ENCODE results near the gene CC2D1B. TPM values are rescaled to one million over a fixed set of nuclear protein-coding genes. Genes with fewer than 3 reads are reported as not detected.

CC2D1B gene
- total and polyA plus RNA-seq, 7 experiments from 2014 or later: 5.2 to 91.2 (median 55.4) TPM

DNA sequence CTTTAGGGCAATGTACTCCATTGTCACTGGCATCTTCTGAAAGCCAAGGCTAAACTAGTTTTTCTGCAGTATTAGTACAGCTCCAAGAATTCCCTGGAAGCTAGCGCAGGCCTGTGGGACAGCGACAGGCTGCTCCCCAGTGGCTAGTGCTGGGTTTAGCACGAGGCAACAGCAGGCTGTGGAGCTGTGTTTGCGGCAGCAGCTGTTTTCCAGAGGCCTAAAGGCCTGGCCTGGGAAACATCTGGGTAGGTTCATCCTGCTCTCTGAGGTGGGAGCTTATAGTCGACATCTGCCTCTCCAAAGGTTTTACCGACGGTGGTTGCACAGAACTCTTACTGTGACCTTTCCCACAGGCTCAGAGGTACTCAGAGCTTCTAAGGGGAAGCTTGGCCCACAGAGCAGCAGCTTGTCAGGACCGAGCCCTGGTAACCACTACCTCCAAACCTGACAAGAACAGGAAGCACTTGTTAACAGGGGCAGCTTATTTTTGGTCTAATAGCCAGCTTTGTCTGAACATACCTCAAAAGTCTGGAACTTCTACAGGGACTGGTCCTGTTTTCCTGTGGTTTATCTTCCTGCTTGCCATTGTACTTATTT lies 17.2 kb downstream of the CC2D1B start:
- Mint-ChIP-seq H3K27ac (peak overlapping the region in 8 of 9 donors; percentile 50 to 92 (median 72)), H3K4me1 (peaks cover 0 to 14% (median 9%) of the 10 kb centered on the region in 7 donors), H3K36me3 (peaks cover 6 to 18% (median 9%) of the 10 kb centered on the region in 5 donors), H3K27me3 (no peaks in the 10 kb centered on the region), H3K9me3 (no peaks in the 10 kb centered on the region), H3K4me3 (no peak overlapping the region)
- Histone ChIP-seq H3K27ac (ENCODE audit: low read depth, low read length) (peak overlapping the region; percentile 43), H3K27me3 (ENCODE audit: control insufficient read depth in 2 of 2, insufficient read depth in 2 of 2, low read length in 2 of 2) (no peaks in the 10 kb centered on the region), H3K4me1 (ENCODE audit: control insufficient read depth in 2 of 2, insufficient read depth in 2 of 2, low read length in 2 of 2) (no peaks in the 10 kb centered on the region), H3K4me3 (ENCODE audit: low read length) (no peak overlapping the region), H3K36me3 (ENCODE audit: control insufficient read depth in 2 of 3, insufficient read depth in 3 of 3, low read length in 3 of 3) (peaks cover 0 to 14% (median 4%) of the 10 kb centered on the region in 3 experiments), H3K9me3 (ENCODE audit: control insufficient read depth in 2 of 3, low read length in 3 of 3) (no peaks in the 10 kb centered on the region)
- DNase-seq (no peak), ATAC-seq (no peak)
- intact Hi-C loops (cut with micrococcal nuclease): no loop called here
- ChIA-PET POLR2A (interaction anchor here (1.0 to 1.3 kb wide), 2 partner anchors 16 to 76 kb away, joined by 3 to 7 read pairs; no protein-coding TSS in a partner anchor), CTCF (interaction anchor here (1.0 to 1.5 kb wide), 3 partner anchors 16 to 19 kb away, joined by 3 to 6 read pairs (median 3); partner anchors contain the start of gene CC2D1B)

DNA sequence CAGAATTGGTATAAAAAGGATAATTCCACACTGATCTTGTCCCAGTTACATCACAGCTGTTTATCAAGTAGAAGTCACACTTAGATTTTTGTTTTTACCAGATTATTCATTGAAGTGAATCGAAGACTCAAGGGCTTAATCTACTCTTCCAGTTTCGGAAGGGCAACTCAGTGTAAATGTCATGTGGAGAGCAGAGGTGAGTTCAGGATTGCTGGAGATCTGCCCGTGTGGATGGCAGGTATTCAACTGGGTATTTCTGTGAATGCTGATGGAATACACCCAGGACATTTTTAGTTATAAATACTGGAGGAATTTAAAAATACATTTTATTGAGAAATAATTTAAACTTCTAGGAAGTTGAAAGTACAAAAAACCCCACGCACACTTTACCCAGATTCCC lies 19.4 kb downstream of the CC2D1B start:
- Histone ChIP-seq H3K36me3 (ENCODE audit: control insufficient read depth in 2 of 3, insufficient read depth in 3 of 3, low read length in 3 of 3) (peaks cover 0 to 4% (median 0%) of the 10 kb centered on the region in 3 experiments), H3K4me3 (ENCODE audit: low read length) (no peak overlapping the region), H3K27me3 (ENCODE audit: control insufficient read depth in 2 of 2, insufficient read depth in 2 of 2, low read length in 2 of 2) (no peaks in the 10 kb centered on the region), H3K4me1 (ENCODE audit: control insufficient read depth in 2 of 2, insufficient read depth in 2 of 2, low read length in 2 of 2) (no peaks in the 10 kb centered on the region), H3K9me3 (ENCODE audit: control insufficient read depth in 2 of 3, low read length in 3 of 3) (no peaks in the 10 kb centered on the region), H3K27ac (ENCODE audit: low read depth, low read length) (no peak overlapping the region)
- no peaks in the 10 kb centered on the region for H3K27me3 Mint-ChIP-seq
- H3K36me3 Mint-ChIP-seq: peaks cover 0 to 6% (median 3%) of the 10 kb centered on the region in 5 donors
- DNase-seq: no peak
- peaks cover 0 to 14% (median 9%) of the 10 kb centered on the region in 7 donors for H3K4me1 Mint-ChIP-seq
- intact Hi-C loops (cut with micrococcal nuclease): no loop called here
- no peak overlapping the region for H3K4me3 Mint-ChIP-seq
- H3K9me3 Mint-ChIP-seq: no peaks in the 10 kb centered on the region
- H3K27ac Mint-ChIP-seq: peak overlapping the region in 5 of 9 donors; percentile 3 to 83 (median 43)
- ATAC-seq: no peak
- ChIA-PET CTCF (no interaction called here), POLR2A (interaction anchor here (1.1 kb wide), 1 partner anchor 328 kb away, joined by 3 read pairs; no protein-coding TSS in a partner anchor)

DNA sequence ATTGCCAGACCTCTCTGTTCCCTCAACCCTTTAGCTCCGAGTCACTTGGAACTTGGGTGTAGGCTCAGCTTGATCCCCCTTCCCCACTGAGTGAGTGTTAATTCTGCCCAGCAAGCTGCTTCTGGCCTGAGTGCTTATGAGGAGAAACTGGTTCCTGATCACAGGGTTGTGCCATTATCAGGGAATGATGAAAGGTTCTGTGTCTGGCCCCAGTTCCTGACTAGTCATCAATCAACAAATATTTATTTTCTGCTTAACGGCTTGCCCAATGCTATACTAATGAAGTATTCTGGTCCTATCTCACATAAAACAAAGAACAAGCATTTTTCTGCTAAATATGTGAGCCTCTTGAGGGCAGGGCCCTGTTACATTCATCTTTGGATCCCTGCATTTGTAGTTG lies 20.8 kb downstream of the CC2D1B start:
- no peaks in the 10 kb centered on the region for H3K9me3 ChIP-seq (ENCODE audit: control insufficient read depth in 2 of 3, low read length in 3 of 3)
- no peaks in the 10 kb centered on the region for H3K27me3 ChIP-seq (ENCODE audit: control insufficient read depth in 2 of 2, insufficient read depth in 2 of 2, low read length in 2 of 2)
- H3K36me3 ChIP-seq (ENCODE audit: control insufficient read depth in 2 of 3, insufficient read depth in 3 of 3, low read length in 3 of 3): no peaks in the 10 kb centered on the region
- no peak for ATAC-seq
- Mint-ChIP-seq H3K36me3 (peaks cover 0 to 6% (median 3%) of the 10 kb centered on the region in 5 donors), H3K9me3 (no peaks in the 10 kb centered on the region), H3K27ac (peak overlapping the region in 4 of 9 donors; percentile 23 to 51 (median 47)), H3K4me1 (peaks cover 0 to 14% (median 9%) of the 10 kb centered on the region in 7 donors), H3K27me3 (no peaks in the 10 kb centered on the region), H3K4me3 (no peak overlapping the region)
- ChIA-PET POLR2A (interaction anchor here (0.8 kb wide), 1 partner anchor 21 kb away, joined by 5 read pairs; the partner anchor contains the start of gene CC2D1B), CTCF (interaction anchor here (0.6 to 0.7 kb wide), 2 partner anchors 11 to 359 kb away, joined by 4 read pairs; no protein-coding TSS in a partner anchor)
- no peak for DNase-seq
- no peak overlapping the region for H3K4me3 ChIP-seq (ENCODE audit: low read length)
- H3K4me1 ChIP-seq (ENCODE audit: control insufficient read depth in 2 of 2, insufficient read depth in 2 of 2, low read length in 2 of 2): no peaks in the 10 kb centered on the region
- intact Hi-C loops (cut with micrococcal nuclease): no loop called here
- no peak overlapping the region for H3K27ac ChIP-seq (ENCODE audit: low read depth, low read length)

DNA sequence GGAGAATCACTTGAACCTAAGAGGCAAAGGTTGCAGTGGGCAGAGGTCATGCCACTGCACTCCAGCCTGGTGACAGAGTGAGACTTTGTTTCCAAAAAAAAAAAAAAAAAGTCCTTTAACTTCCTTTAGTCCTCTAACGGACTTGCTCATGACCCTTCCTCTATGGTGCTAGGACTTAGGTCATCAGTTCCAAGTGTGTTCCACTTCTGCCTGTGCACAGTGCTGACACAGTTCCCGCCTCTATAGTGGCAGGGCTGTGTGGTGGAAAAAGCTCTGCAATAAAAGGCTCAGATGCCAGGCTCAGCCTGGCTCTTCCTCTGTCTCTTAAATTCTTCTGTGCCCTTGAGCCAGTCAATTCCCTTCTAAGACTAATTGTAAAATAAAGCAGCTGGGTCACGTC lies 22.0 kb downstream of the CC2D1B start:
- H3K36me3 Mint-ChIP-seq: peaks cover 0 to 6% (median 3%) of the 10 kb centered on the region in 5 donors
- H3K4me1 Mint-ChIP-seq: peaks cover 0 to 14% (median 9%) of the 10 kb centered on the region in 7 donors
- ChIA-PET POLR2A (interaction anchor here (0.7 kb wide), 1 partner anchor 344 kb away, joined by 4 read pairs; no protein-coding TSS in a partner anchor), CTCF (no interaction called here)
- Histone ChIP-seq H3K4me1 (ENCODE audit: control insufficient read depth in 2 of 2, insufficient read depth in 2 of 2, low read length in 2 of 2) (no peaks in the 10 kb centered on the region), H3K4me3 (ENCODE audit: low read length) (no peak overlapping the region), H3K27ac (ENCODE audit: low read depth, low read length) (no peak overlapping the region), H3K27me3 (ENCODE audit: control insufficient read depth in 2 of 2, insufficient read depth in 2 of 2, low read length in 2 of 2) (no peaks in the 10 kb centered on the region), H3K9me3 (ENCODE audit: control insufficient read depth in 2 of 3, low read length in 3 of 3) (no peaks in the 10 kb centered on the region), H3K36me3 (ENCODE audit: control insufficient read depth in 2 of 3, insufficient read depth in 3 of 3, low read length in 3 of 3) (no peaks in the 10 kb centered on the region)
- no peak for DNase-seq
- no peak overlapping the region for H3K4me3 Mint-ChIP-seq
- H3K27ac Mint-ChIP-seq: peak overlapping the region in 3 of 9 donors; percentile 17 to 51 (median 21)
- no peaks in the 10 kb centered on the region for H3K9me3 Mint-ChIP-seq
- intact Hi-C loops (cut with micrococcal nuclease): no loop called here
- no peak for ATAC-seq
- no peaks in the 10 kb centered on the region for H3K27me3 Mint-ChIP-seq

DNA sequence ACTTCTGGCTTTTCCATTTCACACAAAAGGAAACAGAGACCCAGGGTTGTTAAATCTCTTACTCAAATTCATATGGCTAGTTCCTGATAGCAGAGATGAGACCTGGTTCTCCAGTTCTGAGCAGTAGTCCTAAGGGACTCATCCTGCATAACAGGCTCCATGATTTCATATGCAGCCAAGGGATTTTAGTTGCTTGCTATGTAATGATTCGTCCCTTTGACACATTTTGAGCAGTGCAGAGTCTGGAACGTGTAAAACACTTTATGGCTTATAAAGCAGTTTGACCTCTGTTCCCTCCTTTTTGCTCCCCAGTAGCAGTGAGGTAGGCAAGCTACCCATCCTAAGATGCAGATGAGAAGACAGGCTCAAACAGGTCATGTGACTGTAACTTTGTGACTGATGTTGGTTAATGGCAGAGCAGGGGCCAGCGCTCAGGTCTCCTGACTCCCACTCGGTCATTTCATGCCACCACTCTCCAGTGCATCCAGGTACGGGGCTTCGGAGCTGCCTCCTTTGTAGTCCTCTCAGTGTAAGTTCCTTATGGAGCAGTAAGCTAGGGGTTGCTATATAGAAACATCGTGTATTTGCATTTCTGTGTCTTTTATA lies 24.2 kb downstream of the CC2D1B start:
- ChIA-PET POLR2A (interaction anchor here (0.7 kb wide), 1 partner anchor 14 kb away, joined by 5 read pairs; no protein-coding TSS in a partner anchor), CTCF (no interaction called here)
- Mint-ChIP-seq H3K9me3 (no peaks in the 10 kb centered on the region), H3K4me1 (no peaks in the 10 kb centered on the region), H3K27ac (no peak overlapping the region), H3K36me3 (peaks cover 0 to 21% (median 14%) of the 10 kb centered on the region in 5 donors), H3K4me3 (no peak overlapping the region), H3K27me3 (no peaks in the 10 kb centered on the region)
- DNase-seq (no peak), ATAC-seq (no peak)
- Histone ChIP-seq H3K36me3 (ENCODE audit: control insufficient read depth in 2 of 3, insufficient read depth in 3 of 3, low read length in 3 of 3) (no peaks in the 10 kb centered on the region), H3K9me3 (ENCODE audit: control insufficient read depth in 2 of 3, low read length in 3 of 3) (no peaks in the 10 kb centered on the region), H3K4me3 (ENCODE audit: low read length) (no peak overlapping the region), H3K4me1 (ENCODE audit: control insufficient read depth in 2 of 2, insufficient read depth in 2 of 2, low read length in 2 of 2) (no peaks in the 10 kb centered on the region), H3K27me3 (ENCODE audit: control insufficient read depth in 2 of 2, insufficient read depth in 2 of 2, low read length in 2 of 2) (no peaks in the 10 kb centered on the region), H3K27ac (ENCODE audit: low read depth, low read length) (no peak overlapping the region)
- intact Hi-C loops (cut with micrococcal nuclease): no loop called here

DNA sequence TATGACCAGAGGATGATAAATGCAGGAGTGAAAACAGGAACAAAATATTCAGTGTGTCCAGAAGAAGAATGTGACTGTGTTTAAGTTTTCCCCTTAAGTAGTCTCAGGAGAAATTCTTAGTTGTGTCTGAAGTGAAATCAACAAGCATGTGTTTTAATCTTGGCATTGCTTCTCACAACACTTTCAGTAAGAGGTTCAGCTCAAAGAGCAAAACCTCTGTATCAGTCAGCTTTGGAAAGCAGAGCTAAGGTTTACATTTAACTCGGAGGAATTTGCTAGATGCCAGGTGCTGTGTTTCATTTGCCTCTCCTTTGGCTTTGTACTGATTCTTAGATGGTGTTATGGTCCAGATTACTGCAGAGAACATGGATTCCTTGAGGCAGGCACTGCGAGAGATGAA lies 28.6 kb downstream of the CC2D1B start:
- no peaks in the 10 kb centered on the region for H3K36me3 ChIP-seq (ENCODE audit: control insufficient read depth in 2 of 3, insufficient read depth in 3 of 3, low read length in 3 of 3)
- H3K27ac ChIP-seq (ENCODE audit: low read depth, low read length): no peak overlapping the region
- peaks cover 2 to 31% (median 16%) of the 10 kb centered on the region in 5 donors for H3K36me3 Mint-ChIP-seq
- H3K4me1 Mint-ChIP-seq: no peaks in the 10 kb centered on the region
- H3K27ac Mint-ChIP-seq: no peak overlapping the region
- peaks cover 0 to 2% (median 0%) of the 10 kb centered on the region in 11 donors for H3K9me3 Mint-ChIP-seq
- H3K4me3 Mint-ChIP-seq: no peak overlapping the region
- POLR2A ChIA-PET: no interaction called here
- H3K4me3 ChIP-seq (ENCODE audit: low read length): no peak overlapping the region
- no peak for DNase-seq
- CTCF ChIA-PET: no interaction called here
- H3K9me3 ChIP-seq (ENCODE audit: control insufficient read depth in 2 of 3, low read length in 3 of 3): no peaks in the 10 kb centered on the region
- intact Hi-C loops (cut with micrococcal nuclease): no loop called here
- no peak for ATAC-seq
- H3K27me3 Mint-ChIP-seq: no peaks in the 10 kb centered on the region
- H3K4me1 ChIP-seq (ENCODE audit: control insufficient read depth in 2 of 2, insufficient read depth in 2 of 2, low read length in 2 of 2): no peaks in the 10 kb centered on the region
- no peaks in the 10 kb centered on the region for H3K27me3 ChIP-seq (ENCODE audit: control insufficient read depth in 2 of 2, insufficient read depth in 2 of 2, low read length in 2 of 2)

Data from naive thymus-derived CD4-positive, alpha-beta T cell (primary cell).